ENCODE results near the gene SPTBN5.

Gene SPTBN5

GRCh38 chr15:41887161-41887560, 6.7 kb downstream of the SPTBN5 start:
- no peak for TF ChIP-seq CTCF (IDR thresholded peaks at IDR 0.05; ENCODE audit: control insufficient read depth, insufficient read depth, low read depth, low read length, missing control alignments)
- no peak for DNase-seq (ENCODE audit: low read depth)
- H3K4me3 ChIP-seq (ENCODE audit: control insufficient read depth, low read depth, low read length) = no peak overlapping the region

- H3K4me3 ChIP-seq (ENCODE audit: control insufficient read depth, low read depth, low read length) = no peak overlapping the region
- no peak for DNase-seq (ENCODE audit: low read depth)
- TF ChIP-seq CTCF (IDR thresholded peaks at IDR 0.05; ENCODE audit: control insufficient read depth, insufficient read depth, low read depth, low read length, missing control alignments) = no peak
Measured at GRCh38 chr15:41886741-41887140, 7.1 kb downstream of the SPTBN5 start.

- no peak for DNase-seq (ENCODE audit: low read depth)
- TF ChIP-seq CTCF (IDR thresholded peaks at IDR 0.05; ENCODE audit: control insufficient read depth, insufficient read depth, low read depth, low read length, missing control alignments) = no peak
- H3K4me3 ChIP-seq (ENCODE audit: control insufficient read depth, low read depth, low read length) = no peak overlapping the region
Measured at GRCh38 chr15:41885841-41886240, 8.0 kb downstream of the SPTBN5 start.

- DNase-seq (ENCODE audit: low read depth) = no peak
- TF ChIP-seq CTCF (IDR thresholded peaks at IDR 0.05; ENCODE audit: control insufficient read depth, insufficient read depth, low read depth, low read length, missing control alignments) = no peak
Measured at GRCh38 chr15:41885321-41885720, 8.5 kb downstream of the SPTBN5 start.

GRCh38 chr15:41884458-41884857, 9.4 kb downstream of the SPTBN5 start:
- DNase-seq (ENCODE audit: low read depth) = no peak
- no peak overlapping the region for H3K4me3 ChIP-seq (ENCODE audit: control insufficient read depth, low read depth, low read length)
- TF ChIP-seq CTCF (IDR thresholded peaks at IDR 0.05; ENCODE audit: control insufficient read depth, insufficient read depth, low read depth, low read length, missing control alignments) = no peak

More at GRCh38 chr15:41885321-41885720, 8.5 kb downstream of the SPTBN5 start:
- no peak overlapping the region for H3K4me3 ChIP-seq (ENCODE audit: control insufficient read depth, low read depth, low read length)

- no peak overlapping the region for H3K4me3 ChIP-seq (ENCODE audit: control insufficient read depth, low read depth, low read length)
- no peak for TF ChIP-seq CTCF (IDR thresholded peaks at IDR 0.05; ENCODE audit: control insufficient read depth, insufficient read depth, low read depth, low read length, missing control alignments)
- no peak for DNase-seq (ENCODE audit: low read depth)
Measured at GRCh38 chr15:41883484-41883825, 10.4 kb downstream of the SPTBN5 start.
